Skin of body (tissue), 2 donors: ENCODE data around the gene RREB1. TPM values are rescaled to one million over a fixed set of nuclear protein-coding genes. Genes with fewer than 3 reads are reported as not detected.

ENCODE experiments used
- DNase-seq: peaks from one replicate; lab custom pipeline; 2025; lab: John Stamatoyannopoulos, UW
- total RNA-seq: library from RNA; depleted of rRNA; stranded (reverse); fragments of >200 nt; gene quantifications from one replicate; pipeline ENCODE4 v1.2.3, GENCODE V29; 2014

The RREB1 gene
- total RNA-seq, 1 donor from 2014 or later, result 36.4 TPM

DNA sequence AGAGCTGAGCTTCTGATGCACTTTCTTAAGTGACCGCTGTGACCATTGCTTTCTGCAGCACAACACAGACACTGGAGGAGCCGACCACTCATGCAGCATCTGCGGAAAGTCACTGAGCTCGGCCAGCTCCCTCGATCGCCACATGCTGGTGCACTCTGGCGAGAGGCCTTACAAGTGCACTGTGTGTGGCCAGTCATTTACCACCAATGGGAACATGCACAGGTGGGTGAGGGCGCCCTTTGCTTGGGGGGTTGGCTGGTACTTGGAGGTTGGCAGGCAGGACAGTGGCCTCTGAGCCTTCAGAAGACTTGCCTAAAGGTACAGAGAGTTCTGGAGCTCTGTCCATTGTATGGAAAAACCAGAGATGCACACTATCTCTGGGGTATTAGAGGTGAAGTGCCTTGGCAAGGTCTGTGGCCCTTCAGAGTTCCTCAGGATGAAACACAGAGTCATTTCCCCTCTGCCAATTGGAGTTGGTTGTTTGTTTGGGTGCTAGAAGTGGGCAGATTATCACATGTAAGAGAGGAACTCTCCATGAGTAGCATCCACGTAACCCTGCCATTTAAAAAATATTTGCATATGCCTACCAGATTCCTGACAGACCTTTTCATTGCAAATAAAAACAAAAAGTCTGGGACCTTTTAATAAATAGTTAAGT lies 81.5 kb downstream of the RREB1 start:
- no peak for DNase-seq

DNA sequence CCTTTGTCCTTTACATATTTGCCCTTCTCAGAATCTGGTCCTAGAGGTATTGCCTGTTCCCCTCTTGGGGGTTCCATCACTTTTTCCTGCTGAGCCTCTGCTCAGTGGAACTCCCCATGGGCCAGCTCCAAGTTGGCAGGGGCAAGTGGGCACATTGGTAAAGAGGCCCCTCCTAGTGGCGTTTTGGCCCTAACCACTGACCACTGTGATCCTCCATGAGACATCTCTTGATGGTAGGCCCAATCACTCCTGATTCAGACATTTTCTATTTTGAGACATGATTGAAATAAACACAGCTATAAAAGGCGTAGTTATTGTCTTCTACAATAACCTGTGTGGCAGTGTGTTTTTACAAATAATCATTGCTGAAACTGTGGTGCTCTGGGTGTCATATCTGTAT lies 83.0 kb downstream of the RREB1 start:
- DNase-seq, result no peak

DNA sequence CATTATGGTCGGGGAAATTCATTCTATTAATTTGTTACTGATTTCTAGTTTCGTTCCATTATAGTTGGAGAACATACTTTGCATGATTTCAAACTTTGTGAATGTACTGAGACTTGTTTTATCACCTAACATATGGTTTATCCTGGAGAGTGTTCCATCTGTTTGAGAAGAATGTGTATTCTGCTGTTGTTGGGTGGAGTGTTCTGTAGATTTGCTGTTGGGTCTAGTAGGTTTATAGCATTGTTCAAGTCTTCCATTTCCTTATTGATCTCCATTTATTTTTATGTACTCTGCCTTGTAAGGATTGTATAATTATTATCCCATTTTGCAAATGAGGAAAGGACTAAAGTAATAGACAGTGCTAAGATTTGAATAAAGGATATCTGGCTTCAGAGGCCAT lies 85.4 kb downstream of the RREB1 start:
- DNase-seq, result no peak

DNA sequence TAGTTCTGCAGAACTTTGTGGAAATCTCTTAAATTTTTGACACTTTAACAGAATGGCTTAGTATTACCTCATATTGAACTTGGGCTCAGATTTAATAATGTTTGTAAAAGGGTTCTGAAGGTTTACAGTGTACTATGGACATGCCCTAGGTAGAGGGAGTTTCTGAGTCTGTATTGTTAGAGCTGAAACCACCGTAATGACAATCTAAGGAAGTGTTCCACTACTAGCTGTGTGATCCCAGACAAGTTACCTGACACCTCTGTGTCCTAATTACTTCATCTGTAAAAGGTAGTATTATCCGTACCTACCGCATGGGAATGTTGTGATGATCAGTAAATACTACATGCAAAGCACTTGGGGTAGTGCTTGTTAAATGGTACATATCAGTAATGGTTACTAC lies 86.9 kb downstream of the RREB1 start:
- no peak for DNase-seq

DNA sequence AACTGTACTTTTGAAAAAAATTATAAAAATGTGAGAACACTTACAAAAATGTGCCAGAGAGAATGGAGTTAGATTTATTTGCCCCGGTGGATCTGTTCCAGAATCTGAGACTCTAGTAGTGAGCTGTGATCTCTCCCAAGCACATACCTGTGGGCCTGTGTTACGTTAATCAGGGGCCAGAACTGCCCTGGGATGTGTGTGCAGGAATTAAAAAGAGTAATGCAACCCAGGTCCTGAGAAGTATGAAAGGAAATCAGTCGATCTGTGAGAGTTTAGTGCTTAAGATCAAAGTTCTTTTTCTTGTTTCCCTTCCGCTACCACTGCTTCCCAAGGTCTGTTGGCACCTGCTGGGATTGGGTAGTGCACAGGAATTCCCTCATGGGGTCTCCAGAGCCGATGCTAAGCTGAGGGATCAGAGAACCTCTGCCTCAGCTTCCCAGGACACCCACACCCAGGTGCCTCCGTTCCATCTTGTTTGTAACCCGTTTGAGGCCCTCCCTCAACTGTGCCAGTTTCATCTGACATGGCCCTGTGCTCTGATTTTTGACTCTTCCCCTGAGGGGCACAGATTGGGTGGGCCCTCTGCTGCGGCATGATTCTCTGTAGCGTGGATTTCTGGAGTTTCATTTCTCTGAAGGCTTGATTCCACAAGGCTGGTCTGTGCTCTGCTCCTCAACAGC lies 87.7 kb downstream of the RREB1 start:
- DNase-seq, result no peak

DNA sequence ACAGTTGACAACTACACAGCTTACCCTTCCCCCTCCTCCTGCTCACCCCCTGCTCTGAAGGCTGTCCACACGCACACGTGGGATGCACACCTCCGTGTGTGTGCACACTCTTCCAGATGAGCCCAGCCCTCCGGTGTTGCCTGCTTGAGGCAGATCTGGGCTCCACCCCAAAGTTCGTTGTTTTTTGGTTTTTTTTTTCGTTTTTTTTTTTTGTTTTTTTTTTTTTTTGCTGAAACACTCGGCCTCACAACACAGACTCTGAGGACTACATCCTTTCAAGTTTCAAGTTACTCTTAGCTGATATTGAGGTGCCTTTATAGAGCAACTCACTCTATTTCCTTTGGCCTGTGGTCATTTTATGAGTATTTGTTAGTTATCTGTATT lies 88.2 kb downstream of the RREB1 start:
- no peak for DNase-seq

DNA sequence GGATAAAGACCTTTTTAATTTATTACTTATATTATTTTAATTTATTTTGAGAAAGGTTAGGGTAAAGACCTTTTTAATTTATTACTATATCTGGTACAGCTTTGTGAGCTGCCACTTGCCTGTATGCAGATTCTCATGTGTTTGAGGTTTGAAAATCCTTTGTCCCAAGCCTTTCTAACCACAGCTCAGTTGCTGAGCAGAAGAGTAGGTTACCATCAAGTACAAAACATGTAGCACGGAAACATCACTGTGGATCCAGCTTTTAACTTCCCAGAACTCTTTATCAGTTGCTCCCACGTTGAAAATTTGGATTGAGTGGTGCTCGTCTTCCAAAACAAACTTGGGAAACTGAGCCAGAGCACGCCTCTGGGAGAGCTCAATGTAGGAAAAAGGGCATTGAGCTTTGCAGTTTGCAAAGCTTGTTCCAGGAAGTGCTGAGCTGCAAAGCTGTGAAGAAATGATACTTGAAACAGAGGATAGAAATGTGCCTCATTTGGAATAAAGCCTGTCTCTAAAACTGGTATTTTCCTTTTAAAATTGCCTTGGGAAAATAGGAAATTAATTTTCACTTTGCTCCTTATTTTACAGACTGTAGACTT lies 89.0 kb downstream of the RREB1 start:
- DNase-seq, result no peak

DNA sequence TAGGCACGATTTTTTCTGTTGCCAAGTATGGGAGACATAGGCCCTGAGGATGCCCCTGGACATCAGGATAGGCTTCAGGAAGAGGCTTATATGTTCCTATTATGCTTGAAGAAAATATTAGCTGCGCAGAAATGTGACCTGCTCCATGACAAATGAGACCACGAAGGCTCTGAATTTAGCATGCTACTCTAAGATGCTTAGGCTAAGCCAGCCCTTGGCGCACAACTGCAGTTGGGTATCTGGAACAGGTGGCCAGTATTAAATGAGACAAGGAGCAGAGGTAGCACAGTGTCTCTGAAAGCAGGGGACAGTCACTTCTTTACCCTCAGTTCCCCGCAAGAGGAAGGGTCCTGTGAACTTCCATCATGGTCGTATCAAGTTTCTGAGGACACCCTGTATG lies 90.0 kb downstream of the RREB1 start:
- no peak for DNase-seq

DNA sequence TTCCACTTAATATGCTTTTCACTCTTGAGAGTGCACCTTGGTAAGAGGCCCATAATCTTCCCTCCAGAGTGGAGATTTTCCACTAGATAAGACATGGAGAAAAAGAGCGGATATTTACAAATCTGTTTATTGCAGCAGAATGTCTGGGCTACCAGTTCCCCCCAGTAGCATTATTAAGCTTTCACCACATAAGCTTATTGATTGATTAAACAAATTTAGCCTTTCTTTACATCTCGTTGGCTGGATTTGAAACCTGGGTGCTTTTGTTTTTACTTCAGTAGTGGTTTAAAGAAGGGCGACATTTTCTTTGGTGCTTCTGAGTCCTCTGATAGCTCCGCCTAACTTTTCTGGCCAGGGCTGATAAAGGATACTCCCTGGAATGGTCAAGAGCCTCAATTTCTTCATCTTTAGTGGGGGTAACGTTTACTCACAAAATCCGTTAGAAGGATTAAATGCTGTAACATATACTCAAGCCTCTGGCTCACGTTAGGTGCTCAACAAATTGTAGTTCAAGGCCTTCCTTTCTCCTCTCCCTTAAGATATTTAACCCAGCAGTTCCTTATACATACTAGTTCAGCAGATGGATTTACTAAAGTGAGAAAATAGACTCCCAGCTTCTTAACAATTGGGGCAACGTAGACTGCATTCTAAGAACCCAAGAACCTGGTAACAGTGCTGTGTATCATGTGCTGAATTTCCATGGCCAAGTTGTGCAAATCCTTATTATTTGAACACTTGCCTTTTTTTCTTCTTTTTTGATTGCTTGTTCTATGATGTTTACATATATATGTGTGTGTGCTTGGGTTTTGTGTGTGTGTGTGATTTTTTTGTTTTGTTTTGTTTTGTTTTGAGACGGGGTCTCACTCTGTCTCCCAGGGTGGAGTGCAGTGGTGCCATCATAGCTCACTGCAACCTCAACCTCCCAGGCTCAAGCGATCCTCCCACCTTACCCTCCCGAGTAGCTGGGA lies 91.4 kb downstream of the RREB1 start:
- no peak for DNase-seq

DNA sequence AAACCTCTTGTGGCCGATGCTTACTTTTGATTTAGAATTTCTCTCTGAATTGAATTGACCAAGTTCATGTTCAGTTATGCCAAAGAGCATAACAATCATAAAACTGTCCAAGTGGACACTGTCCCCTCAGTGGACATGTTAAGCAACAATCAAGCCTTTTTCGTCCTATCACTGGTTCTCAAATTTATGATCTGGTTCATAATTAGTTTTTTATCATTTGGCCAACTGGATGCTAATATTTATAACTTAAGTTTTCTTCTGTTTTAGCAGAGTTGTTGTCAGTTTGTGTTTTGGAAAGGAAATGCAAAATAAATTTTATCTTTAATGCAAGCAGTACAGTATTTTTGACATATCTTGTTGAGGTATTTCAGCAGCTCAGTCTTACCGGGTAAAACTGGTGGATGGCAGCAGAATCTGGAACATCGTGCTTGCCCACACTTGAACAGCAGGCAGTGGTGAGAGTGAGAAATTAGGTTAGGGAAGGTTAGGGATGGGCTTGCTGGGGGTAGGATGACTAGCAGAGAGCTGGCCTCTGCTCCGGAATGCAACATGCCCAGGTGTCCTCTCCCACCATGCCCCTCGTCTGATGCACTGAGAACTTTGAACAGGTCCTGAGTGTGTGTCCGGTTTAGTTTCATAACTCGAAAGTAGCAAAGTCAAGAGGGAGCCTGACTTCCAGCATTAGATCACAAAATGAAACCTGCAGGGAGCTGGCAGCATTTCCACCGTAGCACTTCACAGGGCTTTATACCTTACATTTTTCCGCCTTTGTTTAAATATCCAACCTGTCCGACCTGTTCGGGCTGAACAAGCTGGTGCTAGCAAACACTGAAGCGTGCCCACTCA lies 93.1 kb downstream of the RREB1 start:
- no peak for DNase-seq

DNA sequence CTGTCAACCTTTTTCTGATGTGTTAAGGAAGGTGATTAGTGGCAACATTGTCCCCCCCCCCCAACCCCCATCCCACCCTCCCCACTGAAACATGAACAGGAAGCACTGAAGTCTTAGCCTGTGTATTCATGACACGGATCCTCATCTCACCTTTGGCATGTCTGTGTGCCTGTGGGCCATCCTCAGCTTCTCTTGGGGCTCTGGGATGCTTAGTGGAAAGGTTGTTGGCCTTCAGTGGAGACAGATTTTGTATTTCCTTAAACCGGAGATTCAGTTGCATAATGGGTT lies 93.6 kb downstream of the RREB1 start:
- no peak for DNase-seq

DNA sequence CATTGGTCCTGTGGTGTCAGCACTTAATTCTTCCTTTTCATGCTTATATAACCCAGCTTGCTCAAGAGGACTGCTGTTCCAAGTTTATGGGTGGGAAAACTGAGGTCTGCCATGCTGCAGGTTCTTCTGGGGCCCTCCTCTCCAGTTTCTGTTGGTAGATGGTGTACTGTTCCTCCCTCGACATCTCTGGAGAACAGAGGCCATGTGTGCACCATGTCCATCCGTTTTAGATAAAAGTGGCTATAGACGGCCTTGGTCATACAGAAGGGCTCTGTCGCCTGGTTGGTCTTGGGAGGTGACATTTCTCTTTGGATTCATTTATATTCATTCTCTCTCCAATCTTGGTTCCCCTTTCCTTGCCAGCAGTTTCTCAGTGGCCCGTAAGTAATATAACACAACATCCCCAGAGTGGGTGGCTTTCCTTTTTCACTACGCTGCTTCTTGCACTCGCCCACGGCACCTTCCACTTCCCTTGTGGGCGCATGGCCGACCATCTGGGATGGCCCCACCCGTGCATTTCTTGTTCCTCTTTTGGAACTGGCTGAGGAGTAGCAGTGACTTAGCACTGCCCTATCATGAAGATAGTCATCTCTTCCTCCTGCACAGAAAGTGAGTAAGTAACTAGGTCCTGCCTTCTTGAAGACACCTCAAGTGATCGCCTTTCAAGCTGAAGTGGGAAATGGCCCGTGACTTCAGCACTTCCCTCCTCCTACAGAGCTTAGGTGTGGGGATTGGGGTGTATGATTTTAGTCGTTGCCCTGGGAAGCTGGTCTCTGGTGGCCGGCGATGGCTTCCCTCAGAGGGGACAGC lies 94.2 kb downstream of the RREB1 start:
- DNase-seq, result no peak

DNA sequence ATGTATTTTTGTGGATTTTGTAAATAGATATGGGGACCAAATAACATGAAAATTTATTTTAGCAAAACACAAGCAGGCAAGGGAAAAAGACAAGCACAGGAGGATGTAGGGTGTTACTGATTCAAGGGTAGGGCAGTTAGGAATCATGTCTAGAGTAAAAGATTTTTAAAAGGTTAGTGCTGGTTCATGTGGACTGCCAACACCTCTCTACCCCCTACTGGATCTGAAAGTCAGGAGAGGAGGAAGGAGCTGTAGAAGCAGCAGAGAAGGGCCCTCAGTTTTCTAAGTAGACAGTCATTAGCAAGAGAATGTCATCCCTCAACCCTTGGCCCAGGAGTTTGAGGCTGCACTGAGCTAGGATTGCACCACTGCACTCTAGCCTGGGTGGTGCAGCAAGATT lies 95.2 kb downstream of the RREB1 start:
- DNase-seq, result no peak

DNA sequence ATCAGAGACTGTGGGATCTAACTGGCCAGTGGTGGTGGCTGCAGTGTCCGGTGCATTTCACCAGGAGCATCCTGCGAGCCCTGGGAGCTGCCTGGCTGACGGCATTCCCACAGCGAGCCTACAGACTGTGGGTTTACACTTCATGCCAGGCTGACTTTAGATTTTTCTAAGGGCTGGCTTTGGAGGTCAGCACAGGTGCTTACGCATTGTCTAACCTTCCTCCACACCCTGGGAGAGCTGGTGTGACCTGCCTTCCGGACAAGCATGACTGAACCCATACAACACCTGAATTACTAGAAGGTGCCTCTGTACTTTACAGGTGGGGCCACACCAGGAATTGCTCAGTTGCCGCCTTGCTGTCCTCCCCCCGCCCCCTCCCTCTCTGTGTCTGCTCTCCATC lies 96.2 kb downstream of the RREB1 start:
- DNase-seq, result no peak

DNA sequence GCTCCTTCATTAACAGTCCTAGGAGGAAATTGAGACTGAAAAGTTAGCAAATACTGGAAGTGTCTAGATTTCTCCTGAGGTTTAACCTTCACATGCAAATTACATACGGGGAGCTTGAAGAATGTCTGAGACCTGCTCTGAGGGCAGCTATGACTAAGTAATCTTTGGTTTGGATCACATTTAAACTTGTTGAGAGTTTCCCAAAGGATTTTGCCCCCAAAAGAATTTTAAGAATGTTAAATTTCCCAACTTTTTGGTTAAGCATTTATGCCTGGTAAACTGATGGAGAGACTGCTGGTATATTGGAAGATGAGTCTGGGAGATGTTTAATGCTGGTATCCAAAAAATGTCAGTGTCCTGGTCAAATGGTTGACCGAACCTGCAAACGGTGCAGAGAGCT lies 97.0 kb downstream of the RREB1 start:
- DNase-seq, result no peak

DNA sequence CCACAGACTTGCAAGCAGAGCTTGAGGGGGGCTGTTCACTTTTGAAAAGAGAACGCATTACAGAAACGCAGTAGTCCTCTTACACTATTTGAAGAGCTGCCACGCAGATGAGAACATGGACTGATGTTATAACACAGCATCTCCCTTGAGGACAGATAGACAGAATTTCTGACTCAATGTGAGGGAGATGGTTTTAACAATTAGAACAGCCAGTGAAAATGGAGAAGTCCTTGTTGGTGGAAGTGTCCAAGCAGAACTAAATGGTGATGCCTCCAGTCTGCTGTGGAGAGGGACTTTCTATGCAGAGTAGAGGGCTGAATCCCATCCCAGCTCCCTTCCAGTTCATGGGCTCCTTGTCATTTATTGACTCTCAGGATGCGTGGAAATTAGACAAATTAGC lies 100.0 kb downstream of the RREB1 start:
- DNase-seq, result no peak

DNA sequence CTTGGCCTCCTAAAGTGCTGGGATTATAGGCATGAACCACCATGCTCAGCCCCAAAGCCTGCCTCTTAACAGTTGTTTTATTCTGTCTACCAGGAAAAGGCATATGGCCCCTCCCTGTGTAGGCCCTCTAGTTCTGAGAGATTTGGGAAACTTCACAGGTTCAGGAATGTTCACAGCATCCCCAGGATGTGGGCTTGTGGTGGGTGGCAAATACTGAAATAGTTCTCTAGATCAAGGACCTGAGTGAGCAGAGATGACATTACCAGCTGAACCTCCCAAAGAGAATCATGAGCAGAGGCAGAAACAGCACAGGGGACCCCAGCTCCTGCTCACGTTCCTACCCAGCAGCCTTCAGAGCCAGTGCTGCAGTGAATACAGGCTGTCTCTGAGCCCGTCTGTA lies 105.7 kb downstream of the RREB1 start:
- DNase-seq, result no peak

DNA sequence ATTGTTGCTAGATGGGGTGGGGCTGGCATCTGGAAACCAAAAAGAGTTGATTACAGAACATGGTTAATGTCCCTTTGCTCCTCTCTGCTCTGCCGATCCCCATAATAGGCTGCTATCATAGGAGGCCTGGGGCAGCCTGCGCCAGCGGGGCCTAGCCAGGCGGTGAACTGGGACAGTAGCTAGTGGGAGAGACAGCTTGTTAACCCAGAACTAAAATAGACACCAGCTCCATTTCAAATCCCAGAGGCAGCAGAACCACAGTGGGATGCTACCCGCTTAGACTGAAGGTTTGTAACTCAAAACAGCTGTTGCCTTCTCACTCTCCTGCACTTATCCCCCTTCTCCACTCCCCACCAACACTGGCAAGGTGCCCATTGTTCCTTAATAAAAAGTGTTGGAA lies 106.7 kb downstream of the RREB1 start:
- DNase-seq, result no peak

DNA sequence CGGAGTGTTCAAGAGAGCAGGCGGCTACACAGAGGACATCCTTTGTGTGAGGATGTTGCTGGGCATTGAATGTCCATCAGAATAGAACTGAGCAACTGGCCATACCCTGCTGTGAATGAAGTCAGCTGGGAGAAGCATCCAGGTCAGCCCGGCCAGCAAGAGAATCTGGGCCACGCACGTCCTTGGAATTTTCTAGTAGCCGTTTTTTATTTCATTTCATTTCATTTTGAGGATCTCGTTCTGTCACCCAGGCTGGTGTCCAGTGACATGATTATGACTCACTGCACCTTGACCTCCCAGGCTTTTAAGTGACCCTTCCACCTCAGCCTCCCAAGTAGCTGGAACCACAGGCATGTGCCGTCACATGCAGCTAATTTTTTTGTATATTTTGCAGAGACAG lies 107.4 kb downstream of the RREB1 start:
- no peak for DNase-seq

DNA sequence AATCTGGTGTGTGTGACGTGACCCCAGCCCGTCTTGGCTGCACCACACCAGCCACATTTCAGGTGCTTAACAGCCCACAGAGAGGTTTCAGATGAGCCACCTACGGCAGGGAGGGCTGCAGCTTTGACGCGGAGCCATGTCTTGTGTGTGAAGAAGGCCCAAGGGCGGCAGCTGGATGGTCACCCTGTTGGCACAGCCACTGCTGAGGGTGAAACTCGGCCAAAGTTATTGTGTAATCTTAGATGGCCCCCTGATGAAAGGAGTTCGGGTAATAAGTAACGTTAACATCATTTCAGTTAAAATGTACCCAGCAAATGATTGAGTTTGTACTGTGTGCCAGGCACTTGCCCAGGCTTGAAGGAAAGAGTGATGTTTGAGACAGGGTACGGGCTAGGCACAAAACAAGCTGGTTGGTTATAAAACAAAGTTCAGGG lies 108.1 kb downstream of the RREB1 start:
- DNase-seq, result no peak
